Ectodermal cell (in vitro differentiated cells): ENCODE results near the gene PPP1R37.
A peak's percentile ranks its signal among the peaks of the same experiment; 100 is the strongest.

Experiments
- H3K27ac ChIP-seq: 2 replicates; pipeline ENCODE4 v1.7.0; 2013; ENCODE audit warnings: mild to moderate bottlenecking, low read depth, low read length; ENCODE audit not compliant: insufficient read depth, poor library complexity, severe bottlenecking
- H3K27me3 ChIP-seq: 2 replicates; pipeline ENCODE4 v1.7.0; 2013; ENCODE audit warnings: mild to moderate bottlenecking, low read length; ENCODE audit not compliant: insufficient read depth, control insufficient read depth, poor library complexity, severe bottlenecking
- H3K36me3 ChIP-seq: one replicate; pipeline ENCODE4 v1.7.0; 2013; ENCODE audit warnings: low read length; ENCODE audit not compliant: control insufficient read depth, insufficient read depth
- H3K4me1 ChIP-seq: one replicate; pipeline ENCODE4 v1.7.0; 2013; ENCODE audit warnings: low read length; ENCODE audit not compliant: control insufficient read depth, insufficient read depth
- H3K4me3 ChIP-seq: 2 replicates; pipeline ENCODE4 v1.7.0; 2013; ENCODE audit warnings: low read depth, low read length, control low read depth; ENCODE audit not compliant: insufficient read depth
- H3K9me3 ChIP-seq: 2 replicates; pipeline ENCODE4 v1.7.0; 2013; ENCODE audit warnings: mild to moderate bottlenecking, low read length, moderate library complexity; ENCODE audit not compliant: control insufficient read depth
- WGBS, 2 experiments: methylation state at CpG; one replicate each; pipeline ENCODE4 v1.1.7; 2013; ENCODE audit warnings: missing lambda C conversion rate in 2 of 2; 5-methylcytosine and 5-hydroxymethylcytosine counted together

Gene PPP1R37

GRCh38 chr19:45125975-45126493 is 33.1 kb downstream of the PPP1R37 start:
- no peaks in the 10 kb centered on the region for H3K9me3 ChIP-seq
- no peaks in the 10 kb centered on the region for H3K27me3 ChIP-seq
- WGBS, 2 experiments, result 64 to 65% methylated on average over 12 of the region's 12 CpGs
- H3K27ac ChIP-seq, result no peak overlapping the region
- peaks cover 7% of the 10 kb centered on the region for H3K4me1 ChIP-seq
- no peak overlapping the region for H3K4me3 ChIP-seq
- H3K36me3 ChIP-seq, result no peaks in the 10 kb centered on the region

DNA sequence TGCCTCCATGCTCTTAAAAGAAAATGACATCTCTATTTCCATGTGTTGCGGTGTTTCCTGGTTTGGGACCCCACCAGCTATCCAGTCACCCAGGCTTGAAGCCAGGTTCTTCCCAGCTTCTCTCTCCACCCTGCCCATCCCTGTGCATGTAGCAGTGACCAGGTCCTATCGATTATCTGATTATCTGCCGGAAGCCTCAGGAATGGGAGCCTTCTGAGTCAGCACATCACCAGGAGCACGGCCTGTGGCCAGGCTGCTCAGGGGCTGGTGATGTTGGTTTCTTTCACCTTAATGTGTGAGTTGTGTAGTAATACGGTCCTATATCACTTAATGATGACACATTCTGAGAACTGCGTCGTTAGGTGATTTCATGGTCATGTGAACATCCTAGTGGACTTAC is 33.7 kb downstream of the PPP1R37 start:
- Histone ChIP-seq H3K9me3 (no peaks in the 10 kb centered on the region), H3K27me3 (no peaks in the 10 kb centered on the region), H3K27ac (no peak overlapping the region), H3K36me3 (no peaks in the 10 kb centered on the region), H3K4me3 (no peak overlapping the region), H3K4me1 (peaks cover 8% of the 10 kb centered on the region)
- 88 to 89% methylated on average over 7 of the region's 7 CpGs for WGBS, 2 experiments

- H3K36me3 ChIP-seq, result no peaks in the 10 kb centered on the region
- H3K4me1 ChIP-seq, result peaks cover 8% of the 10 kb centered on the region
- WGBS, 2 experiments, result 84 to 87% methylated on average over 4 to 5 of the region's 5 CpGs
- H3K27me3 ChIP-seq, result no peaks in the 10 kb centered on the region
- H3K9me3 ChIP-seq, result no peaks in the 10 kb centered on the region
- H3K27ac ChIP-seq, result no peak overlapping the region
- H3K4me3 ChIP-seq, result no peak overlapping the region
These were observed 35.2 kb downstream of the PPP1R37 start for GRCh38 chr19:45128146-45128545.

- H3K27me3 ChIP-seq, result no peaks in the 10 kb centered on the region
- no peak overlapping the region for H3K4me3 ChIP-seq
- WGBS, 2 experiments, result 92 to 97% methylated on average over 5 of the region's 5 CpGs
- H3K4me1 ChIP-seq, result peaks cover 8% of the 10 kb centered on the region
- no peaks in the 10 kb centered on the region for H3K9me3 ChIP-seq
- H3K36me3 ChIP-seq, result no peaks in the 10 kb centered on the region
- H3K27ac ChIP-seq, result no peak overlapping the region
These were observed 35.8 kb downstream of the PPP1R37 start for GRCh38 chr19:45128806-45129205.

DNA sequence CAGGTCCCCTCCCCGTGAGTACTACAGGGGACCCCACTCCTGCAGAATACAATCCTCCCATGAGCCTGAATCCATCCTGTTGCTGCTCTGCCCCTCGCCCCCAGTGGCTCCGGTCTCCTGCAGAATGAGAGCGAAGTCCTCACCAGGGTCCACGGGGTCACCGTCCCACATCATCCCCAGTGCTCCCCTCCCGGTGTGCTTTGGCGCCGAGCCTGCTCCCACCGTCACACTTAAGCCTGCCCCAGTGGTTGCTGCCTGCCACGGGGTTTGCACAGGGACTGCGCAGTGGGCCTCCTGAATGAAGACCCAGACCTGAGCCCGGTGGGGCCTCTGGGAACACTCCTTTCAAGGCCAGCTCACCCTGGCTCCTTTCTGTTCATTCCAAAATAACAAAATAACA is 37.3 kb downstream of the PPP1R37 start:
- no peaks in the 10 kb centered on the region for H3K36me3 ChIP-seq
- no peaks in the 10 kb centered on the region for H3K27me3 ChIP-seq
- H3K4me3 ChIP-seq, result no peak overlapping the region
- no peak overlapping the region for H3K27ac ChIP-seq
- 92% methylated on average over 13 of the region's 13 CpGs for WGBS, 2 experiments
- peaks cover 8% of the 10 kb centered on the region for H3K4me1 ChIP-seq
- no peaks in the 10 kb centered on the region for H3K9me3 ChIP-seq

- H3K9me3 ChIP-seq, result no peaks in the 10 kb centered on the region
- H3K27ac ChIP-seq, result no peak overlapping the region
- H3K36me3 ChIP-seq, result no peaks in the 10 kb centered on the region
- no peak overlapping the region for H3K4me3 ChIP-seq
- H3K27me3 ChIP-seq, result no peaks in the 10 kb centered on the region
- 45 to 46% methylated on average over 13 of the region's 13 CpGs for WGBS, 2 experiments
- peaks cover 8% of the 10 kb centered on the region for H3K4me1 ChIP-seq
These were observed 38.1 kb downstream of the PPP1R37 start for GRCh38 chr19:45130888-45131615.

GRCh38 chr19:45133661-45134060 is 40.7 kb downstream of the PPP1R37 start:
- Histone ChIP-seq H3K4me1 (peaks cover 8% of the 10 kb centered on the region), H3K9me3 (no peaks in the 10 kb centered on the region), H3K27ac (no peak overlapping the region), H3K4me3 (no peak overlapping the region), H3K27me3 (no peaks in the 10 kb centered on the region), H3K36me3 (no peaks in the 10 kb centered on the region)
- WGBS, 2 experiments, result 94 to 95% methylated on average over 8 of the region's 8 CpGs

- peaks cover 8% of the 10 kb centered on the region for H3K4me1 ChIP-seq
- no peak overlapping the region for H3K4me3 ChIP-seq
- no peaks in the 10 kb centered on the region for H3K27me3 ChIP-seq
- 96% methylated on average over 21 of the region's 21 CpGs for WGBS, 2 experiments
- no peak overlapping the region for H3K27ac ChIP-seq
- H3K36me3 ChIP-seq, result no peaks in the 10 kb centered on the region
- H3K9me3 ChIP-seq, result no peaks in the 10 kb centered on the region
These were observed 42.4 kb downstream of the PPP1R37 start for GRCh38 chr19:45135176-45135885.

DNA sequence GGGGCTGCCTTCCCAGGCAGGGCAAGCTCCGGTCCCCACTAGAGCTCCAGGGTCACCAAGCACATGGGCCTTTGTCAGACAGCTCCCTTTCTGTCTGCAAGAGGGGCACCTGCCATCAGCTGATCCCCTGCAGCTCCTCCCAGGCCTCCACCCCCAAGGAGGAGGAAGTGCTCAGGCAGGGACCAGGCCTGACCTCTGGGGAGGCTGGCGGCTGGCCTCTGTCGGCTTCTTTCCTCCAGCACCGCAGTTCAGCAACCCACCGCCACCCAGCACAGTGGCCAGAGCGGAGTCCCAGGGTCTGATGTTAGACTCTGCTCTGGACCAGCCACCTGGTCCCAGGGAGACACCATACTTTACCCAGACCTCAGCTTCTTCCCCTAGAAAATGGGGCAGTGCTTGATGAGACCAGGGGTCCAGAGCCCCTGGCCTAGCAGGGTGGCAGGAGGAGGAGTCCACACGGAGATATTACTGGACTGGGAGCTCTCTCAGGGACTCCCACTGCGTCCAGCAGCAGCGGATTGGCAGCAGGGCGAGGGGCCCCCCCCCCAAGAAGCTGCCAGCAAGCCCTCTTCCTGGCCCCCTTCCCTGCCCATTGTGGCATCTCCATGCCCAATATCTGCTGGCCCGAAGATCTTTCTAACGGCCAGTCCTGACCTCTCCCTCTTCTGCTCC is 43.7 kb downstream of the PPP1R37 start:
- Histone ChIP-seq H3K4me3 (no peak overlapping the region), H3K4me1 (no peaks in the 10 kb centered on the region), H3K27me3 (no peaks in the 10 kb centered on the region), H3K9me3 (no peaks in the 10 kb centered on the region), H3K27ac (no peak overlapping the region), H3K36me3 (no peaks in the 10 kb centered on the region)
- 88 to 89% methylated on average over 12 of the region's 12 CpGs for WGBS, 2 experiments

GRCh38 chr19:45137179-45137761 is 44.3 kb downstream of the PPP1R37 start:
- no peaks in the 10 kb centered on the region for H3K9me3 ChIP-seq
- peaks cover 3% of the 10 kb centered on the region for H3K36me3 ChIP-seq
- H3K27ac ChIP-seq, result peak overlapping the region; percentile 54
- H3K4me1 ChIP-seq, result no peaks in the 10 kb centered on the region
- no peaks in the 10 kb centered on the region for H3K27me3 ChIP-seq
- WGBS, 2 experiments, result 91 to 93% methylated on average over 17 of the region's 17 CpGs
- no peak overlapping the region for H3K4me3 ChIP-seq
